SKM-1 (cell line): Measurements from ENCODE around the gene PLP1.
"Not testable (repeated sequence)": the region's sequence is repeated elsewhere in the genome, so short reads cannot be mapped to it uniquely, and the experiment has no call there.

Source experiments
- DNase-seq: peaks from one replicate; lab custom pipeline; 2025; ENCODE audit not compliant: unreplicated experiment; lab: John Stamatoyannopoulos, UW

The PLP1 gene, protein sequence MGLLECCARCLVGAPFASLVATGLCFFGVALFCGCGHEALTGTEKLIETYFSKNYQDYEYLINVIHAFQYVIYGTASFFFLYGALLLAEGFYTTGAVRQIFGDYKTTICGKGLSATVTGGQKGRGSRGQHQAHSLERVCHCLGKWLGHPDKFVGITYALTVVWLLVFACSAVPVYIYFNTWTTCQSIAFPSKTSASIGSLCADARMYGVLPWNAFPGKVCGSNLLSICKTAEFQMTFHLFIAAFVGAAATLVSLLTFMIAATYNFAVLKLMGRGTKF

DNA sequence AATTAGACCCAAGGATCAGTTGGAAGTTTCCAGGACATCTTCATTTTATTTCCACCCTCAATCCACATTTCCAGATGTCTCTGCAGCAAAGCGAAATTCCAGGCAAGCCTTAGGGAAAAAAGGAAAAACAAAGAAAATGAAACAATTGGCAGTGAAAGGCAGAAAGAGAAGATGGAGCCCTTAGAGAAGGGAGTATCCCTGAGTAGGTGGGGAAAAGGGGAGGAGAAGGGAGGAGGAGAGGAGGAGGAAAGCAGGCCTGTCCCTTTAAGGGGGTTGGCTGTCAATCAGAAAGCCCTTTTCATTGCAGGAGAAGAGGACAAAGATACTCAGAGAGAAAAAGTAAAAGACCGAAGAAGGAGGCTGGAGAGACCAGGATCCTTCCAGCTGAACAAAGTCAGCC lies at the start of gene PLP1:
PLP1 (plus strand) TSS at position 295 of the 400 bp plus-strand sequence. CDS start 156 bp downstream, outside the sequence.
- no peak for DNase-seq

DNA sequence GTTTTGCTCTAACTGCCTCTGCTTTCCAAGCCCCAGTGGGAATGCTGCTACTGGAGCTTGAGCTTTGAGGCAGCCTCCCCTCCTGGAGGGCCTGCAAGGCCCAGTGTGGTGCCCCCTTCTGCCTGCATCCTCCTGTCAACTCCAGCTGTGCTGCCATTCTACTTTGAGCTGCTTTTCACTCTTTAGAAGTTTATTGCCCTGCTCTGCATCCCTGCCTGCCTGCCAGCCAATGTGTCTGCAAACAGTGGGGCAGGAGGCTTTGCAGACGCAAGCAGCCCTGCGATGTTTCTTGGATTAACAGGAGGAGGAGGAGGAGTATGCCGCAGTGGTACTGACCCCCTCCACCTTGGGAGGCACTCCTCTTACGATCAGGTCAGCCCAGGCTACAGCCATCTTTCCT lies 49.5 kb upstream of the PLP1 start:
- no peak for DNase-seq

DNA sequence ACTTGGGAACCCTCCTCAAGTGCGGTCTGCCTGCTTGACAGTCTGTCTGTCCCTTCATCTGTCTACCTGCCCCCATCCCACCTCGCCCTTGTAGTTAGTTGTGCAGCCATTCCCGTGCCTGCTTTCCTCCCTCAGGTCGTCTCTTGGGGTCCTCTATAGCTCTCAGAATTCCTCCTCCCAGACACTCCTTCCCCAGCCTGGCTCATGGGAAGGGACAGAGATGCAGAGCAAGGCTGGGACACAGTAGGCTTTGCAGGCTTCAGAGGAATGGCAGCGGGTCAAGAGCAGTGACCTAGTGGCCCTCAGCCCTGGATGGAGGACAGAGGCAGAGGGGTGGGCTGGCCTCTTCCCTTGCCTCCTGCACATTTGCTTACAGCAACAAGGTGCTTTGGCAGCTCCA lies 47.6 kb upstream of the PLP1 start:
- no peak for DNase-seq

DNA sequence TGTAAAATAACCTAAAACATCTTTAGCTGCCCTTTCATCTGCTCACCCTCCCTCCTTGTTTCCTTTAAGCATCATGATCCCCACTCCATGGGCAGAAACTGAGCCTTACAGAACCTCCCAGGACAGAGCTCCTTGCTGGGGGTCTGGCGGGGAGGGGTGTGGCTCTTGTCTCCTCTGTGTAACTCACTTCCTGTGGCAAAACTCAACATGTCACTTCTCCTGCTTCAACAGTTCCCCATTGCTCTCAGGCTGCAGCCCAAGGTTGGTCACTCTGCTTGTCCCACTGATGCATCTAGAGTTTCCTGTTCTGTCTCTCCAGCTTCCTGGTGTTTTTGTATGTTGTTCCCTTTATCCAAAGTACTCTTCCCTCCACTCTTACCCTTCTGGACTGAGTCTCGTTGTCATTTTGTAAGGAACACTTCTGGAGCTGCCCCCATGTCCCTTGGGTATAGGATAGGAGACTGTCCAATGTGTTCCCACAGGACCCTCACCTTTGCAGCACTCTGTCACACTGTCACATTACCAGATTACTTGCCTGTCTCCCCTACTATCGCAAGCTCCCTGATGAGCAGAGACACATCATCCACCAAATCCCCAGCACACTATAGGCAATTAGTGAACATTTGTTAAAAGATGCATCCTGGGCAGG lies 46.4 kb upstream of the PLP1 start:
- DNase-seq = peak; percentile 1

DNA sequence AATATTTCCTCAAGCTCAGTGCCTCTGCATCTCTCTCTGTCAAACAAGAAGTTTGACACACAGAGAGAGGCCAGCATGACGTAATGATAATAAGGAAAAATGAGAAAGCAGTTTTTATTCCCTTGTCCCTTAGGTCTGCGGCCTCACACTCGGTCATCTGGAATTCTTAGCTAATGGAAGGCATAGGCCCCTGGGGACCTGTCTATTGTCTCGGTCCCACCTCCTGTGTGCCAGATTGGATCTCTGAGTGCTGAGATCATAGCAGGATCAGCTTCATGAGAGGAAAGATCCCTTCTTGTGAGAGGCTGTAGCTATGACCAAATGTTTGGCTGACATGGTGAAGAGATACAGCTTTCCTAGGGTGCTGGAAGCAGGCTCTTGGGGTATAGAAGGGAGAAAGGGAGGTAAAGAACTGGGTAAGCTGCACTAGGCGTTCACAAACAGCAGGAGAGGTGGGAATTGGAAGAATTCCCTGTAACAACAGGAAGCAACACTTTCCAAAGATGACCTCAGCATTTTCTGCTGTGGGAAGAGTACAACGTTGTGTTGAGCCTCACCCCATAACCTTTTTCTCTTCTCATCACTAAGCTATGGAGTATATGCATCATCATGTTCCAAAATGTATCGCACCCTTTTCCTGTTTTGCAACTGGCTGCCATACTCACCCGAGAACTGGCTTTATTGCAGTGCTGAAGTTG lies 45.7 kb upstream of the PLP1 start:
- no peak for DNase-seq

DNA sequence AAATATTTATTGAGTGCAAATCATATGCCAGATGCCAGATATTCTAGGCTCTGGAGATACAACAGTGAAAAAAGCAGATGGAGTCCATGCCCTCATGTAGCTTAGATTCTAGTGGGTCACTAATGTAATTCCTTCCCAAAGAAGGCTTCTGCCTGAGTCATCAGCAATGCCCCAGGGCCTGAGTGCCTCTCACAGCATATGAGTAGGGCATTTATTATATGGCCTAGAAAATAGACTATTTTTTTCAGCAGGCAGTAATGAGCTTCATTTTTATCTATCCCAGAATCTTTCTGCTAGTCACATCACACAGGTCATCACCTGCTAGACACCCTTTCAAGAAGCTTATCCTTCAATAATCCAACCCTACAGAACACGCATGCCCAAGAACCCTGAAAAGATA lies 43.6 kb upstream of the PLP1 start:
- DNase-seq = no peak

DNA sequence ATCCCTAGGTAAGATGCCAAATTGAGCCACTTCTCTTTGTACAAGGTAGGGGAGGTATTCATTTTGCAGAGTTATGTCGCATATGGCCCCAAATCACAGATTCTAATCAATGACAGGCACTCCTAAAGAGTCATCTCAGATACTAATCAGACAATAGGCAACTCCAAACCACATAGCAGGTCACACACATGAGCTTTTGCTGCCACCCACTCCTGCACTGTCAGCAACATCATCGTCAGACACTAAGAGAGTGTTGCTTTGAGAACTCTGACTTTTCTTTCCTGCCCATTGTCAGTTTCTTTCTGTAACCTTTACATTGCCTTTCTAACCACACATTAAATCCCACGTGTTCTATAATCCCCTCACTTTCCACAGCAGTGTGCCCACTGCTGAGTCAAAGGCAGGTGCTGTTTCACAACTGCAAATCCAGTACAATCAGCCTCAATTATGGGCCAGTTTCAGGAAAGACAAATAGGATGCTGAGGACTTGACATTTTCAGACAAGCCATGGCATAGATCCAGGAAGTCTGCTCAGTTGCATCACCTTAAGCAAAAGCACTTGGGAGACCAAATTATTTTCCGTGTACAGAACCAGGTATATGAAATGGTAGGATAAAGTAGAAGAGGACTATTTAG lies 42.4 kb upstream of the PLP1 start:
- no peak for DNase-seq

DNA sequence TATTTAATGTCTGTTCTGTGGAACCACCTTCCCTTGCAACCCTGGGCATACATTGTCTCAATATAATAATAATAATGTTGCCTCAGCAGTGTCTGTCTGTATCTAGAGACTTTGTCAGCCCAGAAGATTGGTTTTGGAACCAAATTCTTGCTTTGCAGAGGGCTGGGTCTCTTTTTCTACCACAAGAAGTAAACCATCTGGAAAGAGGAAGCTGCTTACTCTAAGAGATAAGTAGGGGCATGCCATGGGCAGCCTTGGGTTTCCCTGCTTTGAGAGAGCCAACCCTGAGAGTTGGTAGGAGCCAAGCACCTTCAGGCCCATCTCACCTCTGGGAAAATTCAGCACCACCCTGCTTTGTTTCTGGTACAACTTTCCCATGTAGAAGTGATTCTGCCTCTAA lies 38.9 kb upstream of the PLP1 start:
- DNase-seq = no peak

DNA sequence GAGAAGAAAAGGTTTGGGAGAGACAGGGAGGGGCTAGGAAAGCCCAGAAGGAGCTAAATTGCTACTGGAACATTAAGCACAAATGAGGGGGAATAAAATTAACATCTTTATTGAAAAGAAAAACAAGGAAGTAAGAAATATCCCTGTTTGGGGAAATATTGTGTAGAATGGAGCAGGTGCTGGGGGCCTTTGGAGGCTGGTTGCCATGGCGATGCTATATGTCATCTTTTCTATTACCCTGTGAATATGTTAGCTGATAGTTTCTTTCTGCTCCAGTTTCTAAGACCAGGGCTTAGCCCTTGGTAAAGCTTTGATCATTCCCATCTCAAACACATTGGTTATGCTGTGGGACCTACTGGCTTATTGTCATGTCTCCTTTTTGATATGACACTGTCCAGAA lies 37.2 kb upstream of the PLP1 start:
- no peak for DNase-seq

DNA sequence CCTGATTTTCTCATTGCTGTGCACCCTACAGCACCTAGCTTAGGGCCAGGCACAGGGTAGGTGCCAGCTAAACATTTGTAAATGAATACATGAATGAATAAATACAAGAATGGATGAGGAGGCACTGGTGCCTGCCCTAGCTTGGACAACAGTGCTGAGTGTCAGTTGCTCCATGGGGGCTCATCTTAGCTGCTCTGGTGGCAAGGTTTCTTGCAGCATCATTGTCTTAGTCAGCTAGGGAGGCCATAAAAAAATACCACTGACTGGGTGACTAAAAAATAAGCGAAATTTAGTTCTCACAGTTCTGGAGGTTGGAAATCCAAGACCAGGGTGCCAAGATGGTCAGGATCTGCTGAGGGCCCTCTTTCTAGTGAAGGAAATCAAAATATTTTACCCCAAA lies 34.8 kb upstream of the PLP1 start:
- no peak for DNase-seq

DNA sequence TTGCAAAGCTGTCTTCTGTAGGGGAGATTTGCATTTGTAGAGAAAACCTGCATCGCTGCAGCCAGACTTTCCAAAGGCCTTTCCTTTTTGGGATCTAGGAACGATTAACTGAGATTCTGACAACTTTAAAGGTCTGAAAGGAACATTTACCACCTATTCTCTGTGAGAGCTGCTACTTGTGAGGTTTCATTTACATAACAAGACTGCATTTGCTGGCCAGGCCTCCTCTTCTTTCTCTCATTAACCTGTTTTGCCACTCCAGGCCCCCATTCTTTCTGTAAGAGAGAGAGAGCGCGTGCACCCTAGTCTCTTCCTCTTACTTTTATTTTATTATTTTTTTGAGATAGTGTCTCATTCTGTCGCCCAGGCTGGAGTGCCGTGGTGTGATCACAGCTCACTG lies 34.3 kb upstream of the PLP1 start:
- DNase-seq = no peak

DNA sequence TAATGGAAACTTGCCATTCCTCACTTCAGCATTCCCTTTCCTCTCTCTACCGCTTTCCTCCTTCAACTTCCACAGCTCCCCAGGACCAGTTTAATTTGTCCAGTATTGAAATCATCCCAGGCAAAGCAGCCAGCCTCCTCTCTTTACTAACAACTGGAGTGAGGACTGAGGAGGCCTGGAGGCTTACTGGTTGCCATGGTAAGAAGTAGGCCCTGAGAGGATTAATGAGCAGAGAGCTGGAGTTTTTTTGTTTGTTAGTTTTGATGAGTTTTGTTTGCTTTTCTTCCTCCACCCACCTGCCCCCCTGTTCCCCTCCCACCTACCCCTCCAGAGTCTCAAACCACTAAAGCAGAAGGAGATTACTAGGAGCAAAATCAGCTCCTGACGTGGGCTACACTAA lies 29.5 kb upstream of the PLP1 start:
- no peak for DNase-seq

DNA sequence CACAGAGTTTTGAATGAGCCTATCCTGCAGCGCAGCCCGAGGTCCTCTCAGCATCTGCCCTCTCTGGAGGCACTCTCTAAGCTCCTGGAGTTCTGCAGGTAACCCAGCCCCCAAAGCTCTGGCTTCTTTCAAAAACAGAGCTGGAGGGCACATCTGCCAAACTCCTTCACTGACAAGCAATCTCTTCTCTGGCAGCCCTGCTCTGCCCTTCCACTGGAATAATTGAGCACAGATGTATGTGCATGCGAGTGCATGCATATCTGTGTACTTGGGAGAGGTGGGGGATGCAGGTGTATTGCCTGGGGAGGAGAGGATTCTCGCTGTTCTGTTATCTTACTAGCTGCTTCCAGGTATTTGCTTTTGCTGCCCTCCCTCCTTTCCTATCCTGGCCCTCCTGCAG lies 22.2 kb upstream of the PLP1 start:
- no peak for DNase-seq

DNA sequence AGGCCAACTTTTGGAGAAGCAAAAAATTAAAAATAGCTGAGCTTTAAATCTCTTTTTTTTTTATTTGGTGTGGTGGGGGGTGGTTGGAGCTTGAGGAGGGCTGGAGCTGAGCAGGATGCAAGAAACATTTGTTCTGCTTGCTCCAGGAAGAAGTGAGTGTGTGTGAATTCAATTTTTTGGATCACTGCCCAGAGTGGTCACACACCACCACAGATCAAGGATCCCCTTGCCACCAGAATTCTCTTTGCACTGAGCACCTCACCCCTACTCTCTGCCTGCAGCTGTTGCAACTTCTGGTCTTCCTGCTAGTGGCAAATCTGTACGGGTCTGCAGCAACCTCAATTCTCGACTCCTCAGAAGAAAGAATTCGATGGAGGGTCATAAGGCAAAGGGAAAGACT lies 19.9 kb upstream of the PLP1 start:
- no peak for DNase-seq

DNA sequence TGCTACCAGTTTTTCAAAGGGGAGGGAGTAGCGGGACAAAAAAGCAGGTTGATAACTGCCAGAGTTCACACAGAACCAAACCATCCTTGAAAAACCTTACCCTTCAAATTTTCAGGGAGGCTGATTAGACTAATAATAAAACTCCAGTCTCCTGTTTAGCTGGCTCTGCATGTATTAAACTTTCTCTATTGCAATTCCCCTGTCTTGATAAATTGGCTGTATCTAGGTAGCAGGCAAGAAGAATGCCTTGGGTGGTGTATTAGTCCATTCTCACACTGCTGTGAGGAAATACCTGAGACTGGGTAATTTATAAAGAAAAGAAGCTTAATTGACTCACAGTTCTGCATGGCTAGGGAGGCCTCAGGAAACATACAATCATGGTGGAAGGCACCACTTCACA lies 18.1 kb upstream of the PLP1 start:
- no peak for DNase-seq

DNA sequence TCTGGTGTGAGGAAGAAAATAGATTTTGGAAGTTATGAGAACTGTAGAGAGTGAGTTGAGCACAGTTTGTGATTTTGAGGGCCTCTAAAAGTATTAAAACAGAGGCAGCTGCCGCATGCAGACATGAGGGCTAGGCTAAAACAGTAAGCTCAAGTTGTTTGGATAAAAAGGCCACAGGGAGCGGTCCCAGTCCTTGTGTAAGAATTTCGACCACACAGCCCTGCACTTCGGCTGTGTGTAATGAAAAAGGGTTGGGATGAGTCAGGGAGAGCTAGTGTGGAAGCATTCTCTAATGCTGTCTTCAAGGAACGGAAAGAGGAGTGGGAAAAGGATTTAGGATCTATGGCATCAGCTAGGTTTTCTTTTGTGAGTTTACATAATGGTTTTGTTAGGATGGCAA lies 13.1 kb upstream of the PLP1 start:
- DNase-seq = not testable (repeated sequence)

DNA sequence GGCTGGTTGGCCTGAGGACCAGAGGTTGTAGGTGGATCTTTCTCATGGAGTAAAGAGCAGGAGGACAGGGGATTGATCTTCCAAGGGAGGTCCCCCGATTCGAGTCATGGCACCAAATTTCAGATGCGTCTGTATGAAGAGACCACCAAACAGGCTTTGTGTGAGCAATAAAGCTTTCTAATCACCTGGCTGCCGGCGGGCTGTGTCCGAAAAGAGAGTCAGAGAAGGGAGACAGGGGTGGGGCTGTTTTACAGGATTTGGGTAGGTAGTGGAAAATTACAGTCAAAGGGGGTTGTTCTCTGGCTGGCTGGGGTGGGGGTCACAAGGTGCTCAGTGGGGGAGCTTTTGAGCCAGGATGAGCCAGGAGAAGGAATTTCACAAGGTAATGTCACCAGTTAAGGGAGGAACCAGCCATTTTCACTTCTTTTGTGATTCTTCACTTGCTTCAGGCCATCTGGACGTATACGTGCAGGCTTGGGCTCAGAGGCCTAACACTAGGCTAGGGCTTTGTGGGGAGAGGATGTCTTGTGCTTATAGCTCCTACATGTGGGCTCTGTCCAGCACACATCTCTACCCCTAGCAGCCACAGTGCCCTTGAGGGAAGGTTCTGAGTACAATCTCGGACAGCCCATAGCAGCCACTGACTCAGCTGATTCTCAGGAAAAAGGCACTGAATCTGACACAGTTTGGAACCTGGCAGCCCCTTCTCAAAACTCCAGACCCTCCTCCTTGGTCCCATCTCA lies 9.7 kb upstream of the PLP1 start:
- not testable (repeated sequence) for DNase-seq

DNA sequence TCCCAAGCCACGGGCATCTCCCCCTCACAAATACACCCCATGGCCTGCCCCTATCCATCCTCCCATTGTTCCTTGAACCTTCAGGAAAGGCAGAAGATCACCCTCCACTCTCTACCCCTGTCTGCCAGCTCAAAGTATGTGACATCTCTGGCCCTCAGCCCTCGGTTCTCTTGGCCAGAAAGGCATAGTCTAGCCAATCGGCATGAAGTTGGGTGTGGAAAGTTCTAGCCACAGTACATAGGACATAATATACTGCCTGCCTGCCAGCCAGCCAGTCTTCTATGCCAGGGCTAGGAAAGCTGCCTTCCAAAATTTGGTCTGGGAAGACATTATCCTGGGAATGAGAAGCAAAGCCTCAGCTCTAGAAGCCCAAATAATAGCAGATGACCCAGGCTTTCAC lies 3.2 kb upstream of the PLP1 start:
- DNase-seq = no peak

DNA sequence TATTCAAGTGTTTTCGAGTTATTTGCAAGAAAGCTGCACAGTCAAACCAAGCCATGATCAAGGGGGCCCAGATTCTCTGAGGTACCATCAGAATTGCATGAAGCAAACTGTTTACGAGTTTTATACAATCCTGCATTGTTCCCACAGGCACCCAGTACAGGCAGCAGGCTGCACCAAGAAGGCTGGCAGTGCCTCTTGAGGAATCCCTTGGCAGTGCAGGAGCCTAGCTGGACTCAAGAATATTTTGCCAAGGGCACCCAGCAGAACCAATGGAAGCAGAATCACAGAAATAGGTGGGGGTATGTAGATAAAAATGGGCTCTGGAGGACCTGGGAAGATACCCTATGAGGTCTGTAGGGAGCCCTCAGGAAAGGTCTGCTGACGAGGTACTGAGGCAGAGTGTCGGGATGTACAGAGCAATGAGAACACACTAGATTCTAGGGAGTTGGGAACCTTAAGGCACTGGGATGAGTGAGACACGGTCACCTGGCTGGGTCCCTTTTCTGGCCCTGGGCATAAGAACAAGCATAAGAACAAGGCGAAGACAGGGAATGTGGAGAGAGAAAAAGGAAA lies 2.5 kb upstream of the PLP1 start:
- no peak for DNase-seq

DNA sequence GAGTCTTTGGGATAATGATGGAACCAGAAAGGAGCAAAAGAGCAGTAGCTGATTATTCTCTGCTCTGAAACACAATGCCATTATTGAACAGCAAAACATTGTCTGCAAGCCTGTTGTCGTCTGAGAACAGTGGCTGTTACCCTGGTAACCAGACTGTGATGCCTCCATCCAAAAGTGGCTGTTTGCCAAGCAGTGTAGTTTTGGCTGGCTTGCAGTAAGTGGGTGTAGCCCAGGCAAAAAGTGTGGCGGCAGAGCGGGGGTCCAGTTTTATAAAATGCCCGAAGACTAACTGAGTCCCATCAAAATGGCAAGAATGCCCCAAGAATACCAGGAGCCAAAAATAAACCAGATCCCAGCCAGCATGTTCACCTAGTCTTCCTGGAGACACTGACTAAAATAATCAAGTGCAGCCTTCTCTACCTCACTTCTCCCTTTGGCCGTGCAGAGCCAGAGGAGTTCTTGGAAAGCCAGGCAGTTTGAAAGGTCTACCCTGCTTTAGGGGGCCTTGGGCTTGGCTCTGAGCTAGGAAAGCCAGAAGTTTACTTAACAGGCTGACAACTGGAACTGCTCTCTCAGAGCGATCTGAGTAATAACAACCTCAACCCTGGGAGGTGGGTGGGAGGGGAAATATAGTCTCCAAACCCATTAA lies 2.6 kb downstream of the PLP1 start:
- DNase-seq = no peak
